Upper lobe of left lung (tissue), 6 donors: ENCODE measurements around the gene IPO11. TPM values are rescaled to one million over a fixed set of nuclear protein-coding genes. Genes with fewer than 3 reads are reported as not detected.

Experiments
- ATAC-seq, 2 donors: fragments of 200-7000 bp; cut with Tn5 transposase; one replicate each; pipeline ENCODE4 v1.9.1; 2022; ENCODE audit warnings: mild to moderate bottlenecking in 2 of 2, moderate library complexity in 2 of 2; ENCODE audit not compliant: low FRiP score in 2 of 2
- DNase-seq, 2 donors: peaks; one replicate each; pipeline ENCODE4 v3.0.0-alpha.2; 2019 to 2020
- H3K27ac ChIP-seq, 4 donors: fragments of 200-600 bp; sonication (generic); one replicate each; pipeline ENCODE4 v1.5.1; 2016 to 2019
- H3K27me3 ChIP-seq, 4 donors: fragments of 200-600 bp; sonication (generic); one replicate each; pipeline ENCODE4 v1.5.1; 2017 to 2019
- H3K36me3 ChIP-seq, 4 donors: fragments of 200-600 bp; sonication (generic); one replicate each; pipeline ENCODE4 v1.5.1; 2016 to 2019
- H3K4me1 ChIP-seq, 4 donors: fragments of 200-600 bp; sonication (generic); one replicate each; pipeline ENCODE4 v1.5.1; 2018 to 2019
- H3K4me3 ChIP-seq, 4 donors: fragments of 200-600 bp; sonication (generic); one replicate each; pipeline ENCODE4 v1.5.1; 2017 to 2019; ENCODE audit warnings: mild to moderate bottlenecking in 2 of 4, moderate library complexity in 1 of 4
- H3K9me3 ChIP-seq, 4 donors: fragments of 200-600 bp; sonication (generic); one replicate each; pipeline ENCODE4 v1.5.1; 2018 to 2019
- CTCF ChIP-seq, 6 experiments: fragments of 450-650 bp in 4 of 6; fragments of 200-600 bp in 2 of 6; sonication (generic) in 2 of 6; IDR thresholded peaks; one replicate each; pipeline ENCODE4 v1.5.1; 2016 to 2019; ENCODE audit warnings: antibody characterized with exemption in 6 of 6
- EP300 ChIP-seq, 4 donors: sonication (generic); formaldehyde crosslinking; IDR thresholded peaks; one replicate each; pipeline ENCODE4 v1.5.1; 2017; ENCODE audit warnings: antibody characterized with exemption in 4 of 4, control low read depth in 2 of 4
- POLR2A ChIP-seq, 4 donors: fragments of 450-650 bp; IDR thresholded peaks; one replicate each; pipeline ENCODE4 v1.5.1; 2016 to 2017; ENCODE audit warnings: antibody characterized with exemption in 4 of 4, mild to moderate bottlenecking in 2 of 4
- POLR2AphosphoS5 ChIP-seq, 2 donors: sonication (generic); formaldehyde crosslinking; IDR thresholded peaks; one replicate each; pipeline ENCODE4 v1.5.1; 2017; ENCODE audit warnings: antibody characterized with exemption in 2 of 2
- WGBS, 2 donors: methylation state at CpG; one replicate each; pipeline ENCODE4 v1.1.5; 2017 to 2018; 5-methylcytosine and 5-hydroxymethylcytosine counted together
- total RNA-seq, 6 donors: library from RNA; depleted of rRNA in 4 of 6; stranded (reverse); fragments of >200 nt in 4 of 6; gene quantifications; one replicate each; pipeline versions ENCODE4 v1.1.0 to v1.2.1, GENCODE V29; 2016 to 2021
- donor health status: DM: no; HTN: no; CAD: no; lungs with moderate emphysema.
- donor health status: DM: no; HTN: yes; CAD: no; lungs with severe emphysema.

The IPO11 gene
- total RNA-seq, 6 donors from 2014 or later: 12.2 to 40.4 (median 18.8) TPM

DNA sequence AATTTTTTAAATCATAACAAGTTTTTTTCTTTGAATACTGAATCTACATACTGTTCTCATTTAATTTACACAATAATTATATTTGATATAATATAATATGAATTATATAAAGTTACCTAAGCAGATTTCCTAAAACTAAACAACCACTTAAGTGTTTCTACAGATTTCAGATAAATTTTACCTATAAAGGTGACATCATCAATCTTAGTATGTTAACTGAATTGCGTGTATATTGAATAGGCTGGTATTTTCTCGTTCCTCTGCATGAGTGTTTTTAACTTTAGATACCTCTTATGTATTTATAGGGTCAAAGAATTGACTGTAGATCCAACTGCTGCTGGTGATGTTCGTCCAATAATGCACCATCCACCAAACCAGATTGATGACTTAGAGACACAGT, 39.2 kb upstream of the IPO11 start:
- H3K4me3 ChIP-seq: no peak overlapping the region
- no peaks in the 10 kb centered on the region for H3K9me3 ChIP-seq
- H3K4me1 ChIP-seq: no peaks in the 10 kb centered on the region
- TF ChIP-seq POLR2AphosphoS5 (IDR thresholded peaks at IDR 0.05) (no peak), POLR2A (IDR thresholded peaks at IDR 0.05) (no peak), CTCF (IDR thresholded peaks at IDR 0.05) (no peak), EP300 (IDR thresholded peaks at IDR 0.05) (no peak)
- ATAC-seq: no peak
- H3K27ac ChIP-seq: no peak overlapping the region
- H3K27me3 ChIP-seq: no peaks in the 10 kb centered on the region
- 89 to 95% methylated on average over 3 of the region's 3 CpGs for WGBS, 2 donors
- H3K36me3 ChIP-seq: peaks cover 0 to 54% (median 18%) of the 10 kb centered on the region in 4 donors
- DNase-seq: no peak

GRCh38 chr5:62374090-62374489, 38.5 kb upstream of the IPO11 start:
- ATAC-seq (no peak), DNase-seq (no peak)
- Histone ChIP-seq H3K4me3 (no peak overlapping the region), H3K27me3 (no peaks in the 10 kb centered on the region), H3K36me3 (peaks cover 0 to 61% (median 22%) of the 10 kb centered on the region in 4 donors), H3K4me1 (no peaks in the 10 kb centered on the region), H3K27ac (no peak overlapping the region), H3K9me3 (no peaks in the 10 kb centered on the region)
- WGBS, 2 donors: 93 to 96% methylated on average over 1 of the region's 1 CpG
- TF ChIP-seq EP300 (IDR thresholded peaks at IDR 0.05) (no peak), CTCF (IDR thresholded peaks at IDR 0.05) (no peak), POLR2AphosphoS5 (IDR thresholded peaks at IDR 0.05) (no peak), POLR2A (IDR thresholded peaks at IDR 0.05) (no peak)

GRCh38 chr5:62375627-62376026, 36.9 kb upstream of the IPO11 start:
- H3K36me3 ChIP-seq: peaks cover 0 to 76% (median 22%) of the 10 kb centered on the region in 4 donors
- no peaks in the 10 kb centered on the region for H3K9me3 ChIP-seq
- ATAC-seq (no peak), DNase-seq (no peak)
- no peak overlapping the region for H3K27ac ChIP-seq
- no peaks in the 10 kb centered on the region for H3K27me3 ChIP-seq
- no peaks in the 10 kb centered on the region for H3K4me1 ChIP-seq
- TF ChIP-seq POLR2A (IDR thresholded peaks at IDR 0.05) (no peak), POLR2AphosphoS5 (IDR thresholded peaks at IDR 0.05) (no peak), CTCF (IDR thresholded peaks at IDR 0.05) (no peak), EP300 (IDR thresholded peaks at IDR 0.05) (no peak)
- H3K4me3 ChIP-seq: no peak overlapping the region

DNA sequence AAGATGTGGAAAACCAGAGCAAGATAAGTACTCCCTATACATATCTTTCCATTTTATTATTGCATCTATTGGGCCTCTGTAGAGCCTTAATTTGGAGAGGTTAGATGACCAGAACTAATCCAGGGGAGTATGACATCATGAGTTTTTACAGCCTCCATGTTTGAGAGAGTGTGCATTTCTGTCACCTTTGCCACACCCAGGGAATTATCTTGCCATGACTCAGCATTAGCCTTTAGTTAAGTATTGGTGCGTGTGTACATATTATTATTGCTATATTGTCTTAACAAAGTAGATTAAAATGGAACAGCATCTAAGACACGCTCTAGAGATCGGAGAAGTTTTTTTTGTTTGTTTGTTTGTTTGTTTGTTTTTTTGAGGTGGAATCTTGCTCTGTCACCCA, 36.5 kb upstream of the IPO11 start:
- Histone ChIP-seq H3K36me3 (peaks cover under 1 to 80% (median 24%) of the 10 kb centered on the region in 4 donors), H3K4me3 (no peak overlapping the region), H3K4me1 (no peaks in the 10 kb centered on the region), H3K27ac (no peak overlapping the region), H3K27me3 (no peaks in the 10 kb centered on the region), H3K9me3 (no peaks in the 10 kb centered on the region)
- 93 to 98% methylated on average over 3 of the region's 3 CpGs for WGBS, 2 donors
- TF ChIP-seq EP300 (IDR thresholded peaks at IDR 0.05): no peak
- ATAC-seq (no peak), DNase-seq (no peak)

- WGBS, 2 donors: 78 to 79% methylated on average over 4 of the region's 4 CpGs
- ATAC-seq (no peak), DNase-seq (no peak)
- TF ChIP-seq POLR2A (IDR thresholded peaks at IDR 0.05) (no peak), EP300 (IDR thresholded peaks at IDR 0.05) (no peak), CTCF (IDR thresholded peaks at IDR 0.05) (no peak)
- Histone ChIP-seq H3K36me3 (peaks cover 16 to 85% (median 34%) of the 10 kb centered on the region in 4 donors), H3K4me3 (no peak overlapping the region), H3K27ac (no peak overlapping the region), H3K27me3 (no peaks in the 10 kb centered on the region), H3K9me3 (no peaks in the 10 kb centered on the region), H3K4me1 (no peaks in the 10 kb centered on the region)
Observed at GRCh38 chr5:62385131-62385530, 27.4 kb upstream of the IPO11 start.
